NCI-H1694 treated with DMSO at 0.1 percent for 48 hours (cell line): ENCODE results near the gene AGTPBP1.
A peak's percentile ranks its signal among the peaks of the same experiment; 100 is the strongest.

Source experiments
- DNase-seq: peaks from one replicate; lab custom pipeline; 2025; lab: John Stamatoyannopoulos, UW

The AGTPBP1 gene

DNA sequence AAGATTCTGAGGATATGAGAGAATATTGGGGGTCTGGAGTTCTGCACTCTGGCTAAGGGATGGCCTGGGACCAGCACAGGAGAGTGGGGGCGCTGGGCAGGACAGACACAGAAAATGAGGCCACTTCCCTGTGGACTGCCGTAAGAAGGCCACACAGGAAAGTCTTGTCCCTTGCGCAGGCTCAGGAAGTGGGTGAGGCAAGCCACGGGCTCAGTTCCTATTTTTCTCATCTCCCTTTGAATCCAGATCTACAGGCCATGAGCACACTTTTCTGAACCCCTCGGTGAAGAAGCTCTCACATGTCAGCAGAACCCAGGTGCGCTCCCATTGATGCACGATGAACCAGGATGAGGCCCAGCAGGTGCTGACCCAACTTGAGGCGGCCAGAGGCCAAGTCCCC, 207.4 kb downstream of the AGTPBP1 start:
- DNase-seq: no peak

DNA sequence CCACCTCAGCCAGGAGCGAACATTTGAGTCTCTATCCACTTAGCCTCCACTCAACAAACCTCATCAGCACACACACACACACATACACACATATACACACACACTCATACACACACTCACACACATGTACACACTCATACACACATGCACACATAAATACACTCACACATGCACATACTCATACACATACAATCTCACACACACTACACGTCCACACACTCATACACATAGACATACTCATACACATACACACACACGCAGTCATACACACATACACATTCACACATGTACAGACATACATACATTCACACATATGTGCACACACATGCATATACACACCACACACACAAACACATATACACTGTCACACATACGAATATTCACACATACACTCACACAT, 208.2 kb downstream of the AGTPBP1 start:
- DNase-seq: no peak

DNA sequence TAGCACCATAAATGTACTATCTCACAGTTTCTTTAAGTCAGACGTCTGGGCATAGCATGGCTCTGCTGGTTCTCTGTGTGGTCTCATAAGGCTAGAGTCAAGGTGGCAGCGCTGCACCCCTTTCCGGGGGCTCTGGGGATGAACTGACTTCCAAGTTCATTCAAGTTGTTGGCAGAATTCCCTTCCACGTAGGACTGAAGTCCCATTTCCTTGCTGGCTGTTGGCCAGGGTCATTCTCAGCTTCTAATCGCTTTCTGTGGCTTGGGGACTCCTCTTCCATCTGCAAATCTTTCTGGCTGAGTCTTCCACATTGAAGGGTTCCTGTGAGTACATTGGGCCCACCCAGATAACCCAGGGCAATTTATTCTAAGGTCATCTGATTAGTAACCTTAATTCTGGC, 211.0 kb downstream of the AGTPBP1 start:
- no peak for DNase-seq

DNA sequence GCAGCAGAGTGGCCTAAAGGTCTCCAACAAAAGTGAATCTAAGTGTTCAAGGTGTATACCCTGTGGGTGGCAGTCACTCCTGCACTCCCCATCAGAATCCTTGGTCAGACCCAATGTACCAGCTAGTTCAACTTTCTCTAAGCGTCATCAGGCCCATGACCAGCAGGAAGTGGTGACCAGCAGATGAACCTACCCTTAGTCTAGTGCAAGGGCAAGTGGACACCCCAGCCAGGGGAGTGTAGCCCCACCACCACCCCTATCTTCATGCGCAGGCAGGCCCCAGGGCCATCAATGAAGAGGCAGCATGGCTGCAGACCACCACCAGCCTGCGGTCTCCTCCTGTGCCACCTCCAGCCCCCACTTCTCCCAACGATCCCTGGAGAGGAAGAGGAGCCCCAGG, 213.1 kb downstream of the AGTPBP1 start:
- no peak for DNase-seq

DNA sequence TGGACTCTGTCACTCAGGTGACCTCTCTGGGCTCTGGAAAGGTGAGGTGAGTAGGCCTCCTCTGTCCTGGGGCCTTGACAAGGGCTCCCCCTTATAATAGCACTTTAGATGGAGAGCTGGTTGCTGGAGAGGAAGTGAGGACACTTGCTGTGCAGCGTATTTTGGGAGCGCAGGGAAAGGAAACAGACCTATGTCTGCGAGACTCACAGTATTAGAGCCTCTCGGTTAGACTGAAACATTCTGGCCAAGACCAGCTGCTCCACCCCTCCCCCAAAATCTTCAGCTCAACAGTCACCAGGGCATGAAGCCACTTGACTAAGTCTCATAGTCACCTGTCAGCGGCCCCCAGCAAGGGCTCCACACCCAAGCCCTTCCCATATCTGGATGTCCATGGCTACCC, 213.6 kb downstream of the AGTPBP1 start:
- DNase-seq: no peak

DNA sequence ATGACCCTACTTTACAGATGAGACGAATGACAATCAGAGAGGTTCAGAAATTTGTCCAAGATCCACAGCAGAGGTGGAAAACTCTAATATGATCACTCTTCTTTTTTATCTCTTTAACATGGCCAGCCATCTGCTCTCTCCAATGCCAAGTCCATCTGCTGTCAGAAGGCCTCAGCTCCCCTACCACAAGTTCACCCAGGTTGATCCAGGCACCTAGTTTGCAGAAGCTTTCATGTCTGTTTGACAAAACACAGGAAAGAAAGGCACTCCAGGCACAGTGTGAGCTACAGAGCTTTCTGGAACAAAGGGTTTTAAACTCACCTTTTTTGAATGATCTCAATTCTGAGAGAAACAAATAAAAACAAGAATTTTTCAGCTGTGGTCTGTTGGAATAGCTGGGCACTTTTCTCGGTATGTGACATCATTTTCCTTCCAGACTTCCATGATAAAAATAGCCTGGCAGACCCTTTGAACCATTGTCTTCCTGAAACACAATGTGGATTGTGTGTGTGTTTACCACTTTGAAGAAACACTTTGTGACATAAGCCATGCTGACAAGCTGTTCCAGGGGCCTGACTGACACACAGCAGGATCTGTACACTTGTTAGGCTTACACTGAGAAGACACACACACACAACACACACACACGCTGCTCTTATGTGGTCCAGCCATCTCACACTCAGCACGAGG, 214.3 kb downstream of the AGTPBP1 start:
- no peak for DNase-seq

DNA sequence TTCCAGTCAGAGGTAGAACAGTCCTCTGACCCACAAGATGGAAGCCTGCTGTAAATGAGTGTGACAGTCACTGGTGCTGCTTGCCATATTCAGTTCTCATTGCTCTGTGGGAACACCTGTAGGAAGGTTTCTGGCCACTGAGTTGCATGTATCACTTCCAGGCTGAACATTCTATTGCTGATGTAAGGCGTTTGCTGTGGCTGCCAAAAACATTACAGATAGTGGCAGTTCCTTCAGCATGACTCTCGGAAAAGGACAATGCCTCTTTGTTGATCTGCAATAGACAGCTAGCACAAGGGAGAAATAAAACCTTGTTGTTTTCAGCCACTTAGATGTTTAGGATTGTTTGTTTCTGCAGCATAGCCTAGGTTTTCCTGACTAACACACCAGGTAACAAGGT, 217.2 kb downstream of the AGTPBP1 start:
- no peak for DNase-seq

DNA sequence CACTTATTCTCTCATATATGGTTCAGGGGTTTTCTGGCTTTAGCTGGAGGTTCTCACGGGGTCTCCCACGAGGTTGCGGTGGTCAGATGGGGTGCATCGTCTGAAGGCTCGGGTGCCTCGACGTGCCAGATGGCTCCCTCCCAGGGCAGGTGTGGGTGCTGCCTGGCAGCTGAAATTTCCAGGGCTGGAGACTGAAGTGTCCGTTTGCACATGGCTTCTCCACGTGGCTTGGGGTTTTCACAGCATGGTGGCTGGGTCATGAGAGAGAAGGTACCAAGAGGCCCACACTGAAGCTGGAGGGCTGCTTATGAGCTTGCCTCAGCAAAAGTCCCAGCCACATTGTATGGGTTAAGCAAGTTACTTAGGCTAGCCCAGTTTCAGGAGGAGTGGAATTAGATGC, 218.6 kb downstream of the AGTPBP1 start:
- no peak for DNase-seq

DNA sequence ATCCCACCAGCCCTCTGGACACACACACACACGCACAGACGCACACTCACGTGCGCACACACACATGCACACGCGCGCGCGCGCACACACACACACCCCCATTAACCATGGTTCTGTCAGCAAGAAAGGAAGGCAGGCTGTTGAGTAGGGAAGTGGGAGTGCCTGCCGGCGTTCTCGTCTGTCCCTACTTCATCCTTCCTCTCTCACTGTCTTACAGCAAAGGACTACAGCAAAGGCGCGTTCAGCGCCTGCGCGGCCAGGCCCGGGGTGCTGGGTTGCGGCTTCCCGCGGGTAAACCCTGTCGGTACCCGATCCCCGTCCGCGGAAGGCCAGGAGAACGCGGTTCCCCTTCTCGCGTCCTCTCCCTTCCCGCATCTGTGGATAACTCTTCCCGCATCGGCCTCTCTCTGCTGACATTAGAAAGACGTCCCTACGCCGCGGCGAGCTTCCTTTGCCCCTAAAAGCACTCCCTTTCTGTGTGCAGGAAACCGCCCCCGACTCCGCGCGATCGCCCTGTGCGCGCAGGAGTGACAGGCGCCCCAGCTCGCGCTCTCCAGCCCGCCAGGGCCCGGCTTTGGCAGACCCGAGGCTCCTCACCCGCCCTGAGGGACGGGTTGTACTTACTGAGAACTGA, 219.2 kb downstream of the AGTPBP1 start:
- DNase-seq: no peak

DNA sequence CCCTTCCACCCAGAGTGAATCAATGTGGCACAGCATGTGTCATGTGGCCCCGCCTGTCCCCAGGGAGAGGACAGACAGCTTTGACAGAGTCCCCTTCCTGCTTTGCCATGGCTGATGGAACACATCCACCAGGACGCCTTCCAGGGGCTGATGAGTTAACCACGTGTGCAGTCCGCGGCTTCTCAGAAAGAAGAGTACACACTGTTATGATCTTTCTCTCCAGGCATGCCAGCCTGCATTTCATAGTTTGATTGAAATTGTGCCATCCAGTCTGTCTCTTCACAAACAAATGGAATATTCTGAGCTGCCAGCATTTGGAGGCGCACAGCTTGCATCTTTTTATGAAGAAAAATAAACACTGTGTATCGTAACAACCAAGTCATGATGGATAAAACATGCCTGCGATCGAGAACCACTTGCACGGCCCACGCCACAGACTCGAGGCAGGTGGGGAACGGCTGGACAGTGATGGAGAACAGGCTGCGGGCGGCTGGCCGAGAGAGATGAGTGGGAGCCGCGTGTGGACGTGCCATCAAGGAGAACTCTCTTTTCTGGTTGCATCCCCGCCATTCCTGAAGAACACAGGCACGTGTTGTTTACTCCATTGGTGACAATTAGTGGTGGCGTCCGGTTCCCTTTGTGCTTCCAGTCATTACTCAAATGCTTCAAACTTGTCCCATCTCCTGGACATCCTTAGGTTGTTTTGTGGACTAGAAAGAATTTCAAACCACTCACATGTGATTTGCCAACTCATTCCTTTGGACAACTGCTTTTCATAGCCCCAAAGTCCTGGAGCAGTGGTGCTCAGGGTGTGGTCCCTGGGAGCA, 220.2 kb downstream of the AGTPBP1 start:
- peak; percentile 52 for DNase-seq

DNA sequence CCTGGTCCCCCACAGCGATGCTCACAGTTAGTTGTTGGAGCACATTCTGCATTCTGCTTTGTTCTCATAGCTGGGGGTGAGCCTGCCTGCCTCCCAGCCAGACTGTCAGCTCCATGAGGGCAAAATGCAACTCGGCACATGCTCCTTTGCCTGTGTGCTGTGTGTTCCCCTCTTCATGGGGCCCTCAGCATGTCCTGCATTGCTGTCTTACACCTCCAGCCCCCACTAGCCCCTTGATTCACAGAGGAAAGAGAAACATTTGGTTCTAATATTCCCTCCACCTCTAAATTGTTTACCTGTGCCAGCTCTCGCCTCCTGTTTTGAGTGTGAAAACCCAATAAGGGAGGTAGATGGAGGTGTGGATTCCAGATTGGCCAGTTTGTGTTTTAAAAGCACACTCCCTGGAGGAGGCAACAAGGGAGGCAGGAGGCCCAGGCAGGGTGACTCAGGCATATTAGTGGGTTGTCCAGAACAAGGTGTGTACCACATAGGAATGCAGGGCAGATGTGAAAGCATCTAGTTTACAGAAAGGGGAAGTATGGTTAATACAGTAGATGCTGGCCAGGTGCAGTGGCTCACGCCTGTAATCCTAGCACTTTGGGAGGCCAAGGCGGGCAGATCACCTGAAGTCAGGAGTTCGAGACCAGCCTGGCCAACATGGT, 224.6 kb downstream of the AGTPBP1 start:
- no peak for DNase-seq

DNA sequence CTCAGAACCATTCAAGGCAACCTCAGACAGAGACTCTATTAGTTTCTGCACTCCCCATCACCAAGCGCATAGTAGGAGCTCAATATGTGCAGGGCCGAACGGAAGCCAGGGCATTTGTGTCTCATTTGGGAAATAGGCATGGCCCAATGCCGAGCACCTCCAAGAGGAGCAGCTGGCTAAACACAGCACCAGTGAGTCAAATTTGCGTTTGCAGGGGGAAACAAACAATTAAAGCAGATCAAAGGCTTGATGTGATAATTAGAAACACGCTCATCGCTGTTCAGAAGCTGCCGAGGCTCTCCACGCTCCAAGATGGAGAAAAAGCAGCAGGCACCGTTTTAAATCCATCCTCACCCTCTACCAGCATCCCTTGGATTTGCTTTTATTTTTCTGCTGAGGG, 225.3 kb downstream of the AGTPBP1 start:
- DNase-seq: peak; percentile 39

DNA sequence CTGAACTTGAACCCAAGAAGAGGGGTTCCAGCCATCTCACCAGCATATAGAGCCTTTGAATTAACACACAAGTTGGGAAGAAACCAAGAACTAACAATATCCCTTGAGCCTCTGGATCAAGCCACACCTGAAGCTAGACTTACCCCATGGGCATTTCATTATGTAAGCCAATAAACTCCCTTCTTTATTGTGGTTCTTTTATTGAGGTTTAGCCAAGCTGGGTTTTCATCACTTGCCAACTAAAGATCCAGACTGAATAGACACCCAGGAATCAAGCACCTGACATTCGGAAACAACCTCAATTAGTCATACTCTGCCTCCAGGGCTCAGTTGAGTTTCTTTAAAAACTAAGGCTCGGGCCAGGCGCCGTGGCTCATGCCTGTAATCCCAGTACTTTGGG, 226.7 kb downstream of the AGTPBP1 start:
- DNase-seq: no peak

DNA sequence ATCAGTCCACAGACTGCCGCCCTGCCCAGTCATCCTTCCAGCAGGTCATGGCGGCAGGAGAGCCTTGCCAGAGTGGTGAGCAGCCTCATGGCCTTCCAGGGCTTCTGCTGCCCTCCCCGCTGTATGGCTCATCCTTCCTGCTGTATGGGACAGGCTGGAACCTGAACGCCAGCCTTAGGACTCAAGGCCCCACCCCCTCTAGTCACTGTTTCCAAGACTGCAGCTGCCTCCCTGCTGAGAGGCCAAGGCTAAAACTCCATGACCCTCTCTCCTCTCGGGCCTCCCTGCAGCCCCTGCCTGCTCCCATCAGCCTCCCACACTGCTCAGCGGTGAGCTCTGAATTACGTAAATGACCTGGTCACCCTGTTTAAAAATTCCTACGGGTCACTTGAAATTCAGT, 227.5 kb downstream of the AGTPBP1 start:
- DNase-seq: no peak

DNA sequence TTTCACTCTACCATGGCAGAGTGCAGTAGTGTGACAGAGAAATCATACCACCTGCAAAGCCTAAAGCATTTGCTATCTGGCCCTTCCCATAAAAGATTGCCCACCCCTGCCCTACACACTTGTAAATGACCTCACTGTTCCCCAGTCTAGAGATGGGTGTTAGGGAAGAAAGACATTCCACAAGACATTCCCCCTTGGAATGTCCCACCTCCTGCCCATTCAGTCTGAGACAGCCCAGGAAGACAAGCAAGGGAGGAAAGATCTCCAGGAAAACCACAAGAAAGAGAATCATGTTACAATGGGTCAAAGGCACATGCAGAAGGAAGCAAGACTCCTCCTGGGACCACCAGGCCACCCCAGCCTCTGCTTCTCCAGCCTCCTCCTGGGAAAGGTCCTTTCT, 230.0 kb downstream of the AGTPBP1 start:
- DNase-seq: no peak

DNA sequence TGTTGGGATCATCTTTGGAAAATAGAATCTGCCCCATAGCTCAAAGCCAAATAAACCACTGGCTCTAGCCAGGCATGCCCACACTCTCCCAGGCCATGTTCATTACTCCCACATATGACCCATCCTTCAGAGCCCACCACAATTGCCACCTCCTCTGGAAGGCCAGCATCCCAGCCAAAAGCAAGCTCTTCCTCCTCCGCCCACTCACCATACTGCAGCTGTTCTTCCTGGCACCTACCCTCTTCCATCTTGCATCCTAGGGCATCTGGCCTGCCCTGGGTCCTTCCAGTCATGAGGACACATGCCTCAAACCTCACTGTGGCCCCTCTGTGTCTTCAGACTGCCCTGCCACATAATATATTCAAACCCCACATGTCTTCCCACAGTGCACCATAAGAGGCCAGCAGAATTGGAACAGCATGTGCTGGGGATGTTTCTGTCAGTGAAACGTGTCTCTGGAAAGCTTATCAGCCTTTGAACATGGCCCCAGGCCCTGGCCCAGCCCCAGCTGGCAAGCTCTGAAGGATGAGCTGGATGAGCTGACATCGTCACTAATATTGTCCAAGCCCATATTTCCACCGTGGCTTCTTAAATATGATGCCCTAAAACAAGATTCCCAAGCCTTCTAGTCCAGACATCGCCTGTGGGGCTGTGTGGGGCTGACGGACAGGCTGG, 230.8 kb downstream of the AGTPBP1 start:
- DNase-seq: peak; percentile 6

DNA sequence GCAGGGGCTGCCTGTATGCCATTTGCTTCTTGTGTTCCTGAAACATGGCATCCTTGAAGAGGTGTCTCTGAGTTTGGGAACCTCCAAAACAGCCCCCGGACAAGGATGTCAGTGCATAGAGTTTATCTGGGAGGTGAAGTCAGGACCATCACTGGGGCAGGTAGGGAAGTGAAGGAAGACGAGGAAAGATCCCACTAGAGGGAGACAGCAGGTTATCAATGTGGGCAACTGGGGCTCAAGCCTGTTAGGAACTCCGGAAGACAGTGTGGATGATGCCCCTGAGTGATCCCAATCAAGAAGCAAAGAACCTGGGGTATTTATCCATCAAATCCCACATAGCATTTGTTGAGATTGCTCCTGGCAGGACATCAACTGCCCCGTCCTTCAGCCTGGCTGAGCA, 233.1 kb downstream of the AGTPBP1 start:
- peak; percentile 5 for DNase-seq

DNA sequence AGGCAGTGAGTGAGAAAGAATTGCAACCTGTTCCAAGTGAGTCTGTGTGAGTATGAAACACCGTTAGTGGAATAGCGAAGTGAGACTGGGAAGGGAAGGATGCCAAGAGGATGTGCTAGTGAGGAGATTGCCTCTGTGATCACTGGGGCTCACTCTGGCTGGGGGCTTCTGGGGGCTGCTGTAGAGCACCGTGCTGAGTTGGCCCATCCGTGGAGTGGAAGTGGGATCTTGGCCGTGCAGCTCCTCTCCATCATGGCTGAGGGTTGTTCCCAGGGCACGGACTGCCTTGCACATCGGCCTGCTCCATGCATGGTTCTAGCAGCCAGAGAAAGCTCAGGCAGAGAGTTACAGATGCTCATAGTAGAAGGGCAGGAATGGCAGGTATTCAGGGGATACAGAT, 236.1 kb downstream of the AGTPBP1 start:
- DNase-seq: no peak

DNA sequence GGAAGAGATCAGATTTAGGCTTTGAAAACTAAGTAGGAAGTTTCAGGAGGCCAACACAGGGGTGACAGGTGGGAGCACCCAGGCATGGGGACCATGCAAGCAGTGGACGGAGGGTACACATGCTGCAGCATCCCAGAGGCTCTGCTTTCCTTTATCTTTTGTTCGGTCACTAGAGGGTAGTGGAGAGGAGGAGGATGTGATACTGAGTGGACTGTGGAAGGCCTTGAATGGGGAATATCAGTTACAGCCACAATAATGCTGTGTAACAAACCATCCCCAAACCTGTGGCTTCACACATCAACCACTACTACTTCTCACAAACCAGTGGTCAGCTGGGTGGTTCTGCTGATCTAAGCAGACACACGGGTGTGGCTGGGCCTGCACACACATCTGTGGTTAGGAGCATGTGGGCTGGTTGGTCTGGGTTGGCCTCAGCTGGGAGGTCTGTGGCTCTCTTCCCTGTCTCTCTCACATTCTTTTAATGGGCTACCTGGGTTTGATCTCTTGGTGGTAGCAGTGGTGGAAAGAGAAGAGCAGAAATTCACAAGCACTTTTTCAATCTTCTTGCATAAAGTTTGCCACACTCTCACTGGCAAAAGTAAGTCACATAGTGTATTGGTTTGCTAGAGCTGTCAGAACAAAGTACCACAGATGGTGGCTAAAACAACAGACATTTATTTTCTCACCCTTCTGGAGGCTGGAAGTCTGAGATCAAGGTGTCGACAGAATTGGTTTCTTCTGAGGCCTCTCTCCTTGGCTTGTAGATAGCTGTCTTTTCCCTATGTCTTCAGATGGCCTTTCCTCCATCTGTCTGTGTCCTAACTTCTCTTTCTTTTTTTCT, 238.7 kb downstream of the AGTPBP1 start:
- no peak for DNase-seq

DNA sequence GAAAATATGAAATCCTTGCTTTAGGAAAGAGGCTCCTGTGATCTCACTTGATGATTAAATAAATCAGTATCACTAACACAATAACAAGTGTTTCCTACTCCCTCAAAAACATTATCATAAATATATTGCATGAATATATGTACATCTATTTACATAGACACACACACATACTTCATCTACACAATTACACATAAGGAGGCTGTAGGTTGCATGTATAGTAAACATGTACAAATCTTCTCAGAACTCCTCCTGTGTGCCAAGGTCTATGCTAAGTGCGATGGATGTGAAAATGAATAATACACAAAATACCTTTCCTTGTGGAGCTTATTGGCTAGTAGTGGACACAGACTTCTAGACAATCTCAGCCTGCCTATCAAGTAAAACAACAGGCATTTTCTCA, 239.9 kb downstream of the AGTPBP1 start:
- DNase-seq: no peak

DNA sequence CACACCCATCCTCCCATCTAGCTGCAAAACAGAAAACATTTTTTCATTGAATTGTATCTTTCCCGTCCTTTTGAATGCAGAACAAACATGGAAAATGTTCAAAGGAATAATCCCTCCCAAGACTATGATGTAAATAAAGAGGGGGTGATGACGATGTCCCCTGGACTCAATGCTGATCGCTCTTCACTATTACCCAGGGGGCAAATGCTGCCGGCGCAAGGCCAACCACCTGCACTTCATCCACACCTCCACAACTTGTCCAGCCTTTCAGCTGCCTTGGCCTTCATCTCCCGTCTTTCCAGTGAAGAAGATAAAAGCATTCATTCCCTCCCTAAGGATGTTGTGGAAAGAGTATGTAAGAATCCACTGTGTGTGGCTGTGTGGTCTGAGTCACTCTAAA, 240.3 kb downstream of the AGTPBP1 start:
- no peak for DNase-seq
